Skin epidermis (tissue), 12 donors: ENCODE results near the gene PLD6.

Experiments
- H3K27ac ChIP-seq, 21 experiments: fragments of 200-600 bp; sonication (generic) in 11 of 21; one replicate each; pipeline ENCODE4 v1.5.0; 2020; ENCODE audit warnings: mild to moderate bottlenecking in 3 of 21, inconsistent platforms in 2 of 21, moderate library complexity in 2 of 21
- H3K4me3 ChIP-seq, 7 experiments: fragments of 200-600 bp; sonication (generic) in 2 of 7; one replicate each; pipeline ENCODE4 v1.5.0; 2020; ENCODE audit warnings: inconsistent platforms in 2 of 7, mild to moderate bottlenecking in 2 of 7, moderate library complexity in 1 of 7

PLD6 gene

DNA sequence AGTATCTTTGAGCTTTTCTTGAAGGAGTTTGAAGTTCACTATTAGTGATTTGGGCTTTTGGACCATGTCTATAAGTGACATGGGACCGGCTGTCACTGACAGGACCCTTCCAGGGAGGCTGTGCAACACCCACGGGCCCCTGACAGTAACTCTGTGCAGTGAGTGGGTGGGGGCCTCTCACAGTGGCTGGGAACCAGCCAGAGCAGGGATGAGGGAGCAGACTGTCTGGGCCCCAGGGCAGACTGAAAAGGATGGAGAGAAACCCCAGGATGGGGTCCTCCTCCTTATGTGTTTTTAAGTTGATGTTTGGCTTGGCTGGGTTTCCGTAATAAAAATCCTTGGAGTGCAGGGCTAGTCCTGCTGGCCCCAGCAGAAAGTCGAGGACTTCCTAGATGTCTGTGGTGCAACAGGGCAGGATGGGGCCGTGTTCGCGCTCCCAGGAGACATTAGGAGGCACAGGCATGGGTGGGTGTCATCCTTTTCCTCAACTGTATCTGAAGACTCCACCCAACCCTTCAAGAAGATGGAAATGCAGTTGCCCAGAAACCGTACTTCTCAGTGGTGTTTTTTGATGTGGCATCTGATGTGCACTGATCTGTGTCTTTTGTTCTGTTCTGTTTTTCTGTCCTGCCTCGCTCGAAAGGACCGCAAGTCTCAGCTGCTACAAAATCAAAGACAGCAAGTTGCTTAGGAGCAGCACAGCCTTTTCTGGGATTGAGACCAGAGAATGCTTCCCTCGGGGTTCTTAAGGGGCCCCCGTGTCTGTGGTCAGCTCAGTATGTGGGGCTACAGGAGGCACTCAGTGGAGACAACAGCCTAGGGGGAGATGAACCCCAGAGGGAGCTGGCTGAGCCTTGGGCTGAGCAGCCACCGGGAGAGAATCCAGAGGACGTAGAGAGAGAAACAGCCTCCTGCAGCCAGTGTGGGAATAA is 24.2 kb downstream of the PLD6 start:
- peak overlapping the region in 11 of 21 experiments; percentile 3 to 94 (median 65) for H3K27ac ChIP-seq
- H3K4me3 ChIP-seq = no peak overlapping the region

DNA sequence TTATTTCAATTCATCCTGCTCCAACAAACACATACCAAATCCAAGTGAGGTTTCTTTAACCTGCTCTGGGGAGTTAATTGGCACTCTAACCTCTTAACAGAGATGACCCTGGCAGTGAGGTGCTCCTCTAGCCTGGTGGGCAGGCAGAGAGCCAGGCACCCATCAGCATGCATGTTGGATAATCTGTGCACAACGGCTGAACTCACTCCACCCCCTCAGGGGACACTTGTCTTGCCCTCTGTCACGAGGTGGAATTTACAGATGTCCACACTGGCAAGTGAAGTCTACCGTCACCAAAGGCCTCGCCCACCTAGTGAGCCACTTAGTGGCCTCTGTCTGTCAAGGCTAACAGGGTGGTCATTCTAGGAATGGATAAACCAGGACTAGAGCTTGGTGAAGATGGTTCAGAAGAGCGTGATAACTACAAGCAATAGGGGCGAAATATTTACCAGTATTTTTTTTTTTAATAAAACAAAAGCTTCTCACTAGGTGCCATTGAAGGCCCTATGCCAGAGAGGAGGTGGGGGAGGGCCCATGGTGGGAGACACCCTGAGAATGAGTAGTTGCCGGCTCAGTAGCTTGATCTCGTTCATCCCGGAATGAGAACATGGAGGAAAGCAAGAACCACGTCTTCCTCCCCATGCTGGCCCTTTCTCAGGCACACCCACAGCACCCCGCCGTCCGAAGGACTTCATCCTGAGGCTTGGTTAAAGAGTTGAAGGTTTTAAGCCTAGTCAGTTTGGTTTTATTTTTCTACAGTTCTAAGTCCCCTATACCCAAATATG is 25.2 kb downstream of the PLD6 start:
- Histone ChIP-seq H3K27ac (peak overlapping the region in 12 of 21 experiments; percentile 3 to 94 (median 58)), H3K4me3 (no peak overlapping the region)

DNA sequence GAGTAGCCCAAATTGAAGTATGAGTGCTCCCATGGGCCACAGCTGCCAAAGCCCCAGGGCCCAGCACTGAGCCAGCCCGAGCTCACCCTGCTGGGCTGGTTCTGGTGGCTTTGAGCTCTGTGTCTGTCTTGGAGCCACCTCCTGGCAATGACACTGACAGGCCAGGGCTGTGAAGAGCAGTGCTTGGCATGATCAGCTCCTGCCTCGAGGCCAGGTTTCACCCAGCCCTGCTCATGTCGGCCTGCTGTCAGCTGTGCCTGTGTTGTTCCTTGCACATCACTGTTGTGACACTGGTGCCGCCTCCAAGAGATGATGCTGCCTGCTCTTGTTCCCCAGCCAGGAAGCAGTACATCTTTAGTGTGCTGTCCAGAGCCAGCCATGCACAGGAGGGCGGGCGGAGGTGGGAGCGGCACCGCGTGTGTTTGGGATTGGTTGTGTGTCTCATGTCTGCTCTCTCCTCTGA is 26.0 kb downstream of the PLD6 start:
- Histone ChIP-seq H3K4me3 (no peak overlapping the region), H3K27ac (peak overlapping the region in 19 of 21 experiments; percentile 3 to 94 (median 52))

DNA sequence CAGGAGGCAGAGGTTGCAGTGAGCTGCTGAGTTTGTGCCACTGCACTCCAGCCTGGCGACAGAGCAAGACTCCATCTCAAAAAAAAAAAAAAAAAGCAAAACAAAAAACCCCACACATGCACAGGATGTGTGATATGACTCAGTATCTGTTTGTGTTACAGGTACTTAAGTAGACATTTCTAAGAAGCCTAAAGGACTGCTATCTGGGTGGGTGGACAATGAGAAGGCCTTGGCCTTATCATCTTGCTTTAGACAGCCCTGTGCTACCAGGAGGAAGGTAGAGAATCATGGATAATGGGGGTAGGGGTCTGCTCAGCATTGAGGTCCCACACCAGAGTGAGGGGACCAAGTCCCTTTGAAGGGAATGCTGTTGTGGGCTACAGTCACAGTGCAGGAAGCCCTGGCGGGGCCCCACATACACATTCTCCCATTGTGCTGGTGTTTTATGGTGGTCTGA is 26.7 kb downstream of the PLD6 start:
- H3K27ac ChIP-seq = peak overlapping the region in 18 of 21 experiments; percentile 3 to 94 (median 53)
- H3K4me3 ChIP-seq = no peak overlapping the region

DNA sequence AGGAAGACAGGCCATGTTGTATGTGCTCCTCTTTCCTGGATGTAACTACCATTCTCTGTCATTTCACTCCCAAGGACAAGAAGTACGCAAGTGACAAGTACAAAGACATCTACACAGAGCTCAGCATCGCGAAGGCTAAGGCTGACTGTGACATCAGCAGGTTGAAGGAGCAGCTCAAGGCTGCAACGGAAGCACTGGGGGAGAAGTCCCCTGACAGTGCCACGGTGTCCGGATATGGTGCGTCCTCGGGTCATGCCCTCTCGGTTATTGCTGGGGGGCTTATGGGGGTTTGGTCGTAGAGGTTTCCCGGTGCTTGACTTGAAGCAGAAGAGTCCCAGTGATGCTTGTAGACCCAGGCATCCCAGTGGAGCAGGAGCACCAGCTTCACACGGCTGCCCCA is 29.0 kb downstream of the PLD6 start:
- Histone ChIP-seq H3K4me3 (no peak overlapping the region), H3K27ac (peak overlapping the region in 7 of 21 experiments; percentile 1 to 94 (median 30))

DNA sequence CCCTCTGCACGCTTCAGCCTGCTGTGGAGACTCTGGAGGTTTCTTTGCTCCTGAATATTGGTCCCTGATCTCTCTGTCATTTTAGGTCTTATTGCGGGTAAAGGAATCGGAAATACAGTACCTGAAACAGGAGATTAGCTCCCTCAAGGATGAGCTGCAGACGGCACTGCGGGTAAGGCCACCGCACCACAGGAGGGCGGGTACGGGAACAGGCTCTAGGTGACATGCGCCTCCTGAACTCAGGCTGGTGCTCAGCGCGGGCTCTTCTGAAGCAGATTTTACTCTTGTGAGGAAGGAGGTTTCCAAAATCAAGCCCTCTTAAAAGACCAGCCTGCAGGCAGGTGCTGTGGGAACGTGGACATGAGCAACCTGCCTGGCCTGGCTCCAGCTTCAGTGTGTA is 29.8 kb downstream of the PLD6 start:
- no peak overlapping the region for H3K4me3 ChIP-seq
- H3K27ac ChIP-seq = peak overlapping the region in 9 of 21 experiments; percentile 2 to 94 (median 17)

DNA sequence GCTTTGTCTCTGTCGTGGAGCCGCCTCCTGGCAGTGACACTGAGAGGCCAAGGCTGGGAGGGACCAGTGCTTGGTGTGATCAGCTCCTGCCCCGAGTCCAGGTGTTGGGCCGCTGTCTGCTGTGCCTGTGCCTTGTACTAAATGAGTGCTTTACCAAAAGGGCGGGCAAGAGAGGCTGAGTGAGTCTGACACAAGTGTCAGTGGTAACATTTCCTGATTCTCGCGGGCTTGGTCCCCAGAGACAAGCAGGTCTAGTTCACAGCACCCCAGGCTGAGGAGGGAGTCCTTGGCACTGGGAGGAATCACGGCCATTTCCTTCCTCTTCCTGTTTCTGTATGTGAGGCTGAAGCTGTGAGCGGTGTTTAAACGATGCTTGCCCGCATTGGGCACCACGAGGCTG is 30.2 kb downstream of the PLD6 start:
- peak overlapping the region in 9 of 21 experiments; percentile 2 to 94 (median 20) for H3K27ac ChIP-seq
- H3K4me3 ChIP-seq = no peak overlapping the region

DNA sequence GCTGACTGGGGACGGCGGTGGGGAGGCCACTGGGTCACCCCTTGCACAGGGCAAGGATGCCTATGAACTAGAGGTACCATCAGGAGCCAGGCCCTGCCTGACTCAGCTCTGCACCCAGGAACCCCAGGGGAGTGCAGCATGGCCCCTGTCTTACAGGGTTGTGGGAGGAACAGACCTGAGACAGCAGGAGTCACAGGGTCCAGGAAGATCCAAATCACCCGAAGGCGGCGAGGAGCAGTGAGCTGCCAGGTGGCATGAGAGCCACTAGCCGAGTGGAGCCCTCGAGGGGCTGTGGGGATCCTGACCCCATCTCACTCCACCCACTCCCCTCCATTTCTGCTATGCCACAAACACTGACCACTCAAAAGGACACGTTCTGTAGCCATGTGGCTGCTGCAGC is 30.8 kb downstream of the PLD6 start:
- no peak overlapping the region for H3K4me3 ChIP-seq
- H3K27ac ChIP-seq = peak overlapping the region in 6 of 21 experiments; percentile 4 to 94 (median 33)

DNA sequence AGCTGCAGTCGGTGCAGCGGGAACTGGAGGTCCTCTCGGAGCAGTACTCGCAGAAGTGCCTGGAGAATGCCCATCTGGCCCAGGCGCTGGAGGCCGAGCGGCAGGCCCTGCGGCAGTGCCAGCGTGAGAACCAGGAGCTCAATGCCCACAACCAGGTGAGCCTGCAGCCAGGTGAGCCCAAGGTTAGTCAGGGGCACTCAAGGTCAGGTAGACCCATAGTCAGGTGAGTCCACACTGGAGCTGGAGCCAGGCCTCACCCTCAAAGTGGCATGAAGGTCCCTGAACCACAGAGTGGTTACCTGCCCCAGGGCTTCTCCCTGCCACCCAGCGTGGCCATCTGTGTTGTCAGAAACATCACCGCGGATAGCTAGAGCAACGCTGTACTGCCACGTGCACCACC is 32.2 kb downstream of the PLD6 start:
- Histone ChIP-seq H3K27ac (peak overlapping the region in 1 of 21 experiments; percentile 35), H3K4me3 (no peak overlapping the region)

DNA sequence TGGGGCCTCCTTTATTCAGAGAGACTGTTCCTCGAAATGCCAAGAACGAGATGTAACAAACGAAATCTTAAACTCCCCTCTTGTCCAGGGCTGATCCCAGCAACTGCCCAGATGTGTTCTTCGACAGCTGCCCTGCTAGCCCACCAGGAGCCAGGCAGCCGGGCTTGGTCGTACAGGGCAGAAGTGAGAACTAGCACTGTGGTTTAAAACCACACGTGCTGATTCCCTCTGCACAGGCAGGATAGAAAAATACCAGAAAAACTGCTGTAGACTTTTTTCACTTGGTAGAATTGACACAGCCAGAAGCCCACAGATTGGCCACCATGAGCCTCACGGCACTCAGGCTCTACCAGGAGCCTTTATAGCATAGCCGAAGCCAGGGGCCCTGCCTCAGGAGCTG is 33.1 kb downstream of the PLD6 start:
- Histone ChIP-seq H3K4me3 (no peak overlapping the region), H3K27ac (peak overlapping the region in 8 of 21 experiments; percentile 0 to 55 (median 36))

DNA sequence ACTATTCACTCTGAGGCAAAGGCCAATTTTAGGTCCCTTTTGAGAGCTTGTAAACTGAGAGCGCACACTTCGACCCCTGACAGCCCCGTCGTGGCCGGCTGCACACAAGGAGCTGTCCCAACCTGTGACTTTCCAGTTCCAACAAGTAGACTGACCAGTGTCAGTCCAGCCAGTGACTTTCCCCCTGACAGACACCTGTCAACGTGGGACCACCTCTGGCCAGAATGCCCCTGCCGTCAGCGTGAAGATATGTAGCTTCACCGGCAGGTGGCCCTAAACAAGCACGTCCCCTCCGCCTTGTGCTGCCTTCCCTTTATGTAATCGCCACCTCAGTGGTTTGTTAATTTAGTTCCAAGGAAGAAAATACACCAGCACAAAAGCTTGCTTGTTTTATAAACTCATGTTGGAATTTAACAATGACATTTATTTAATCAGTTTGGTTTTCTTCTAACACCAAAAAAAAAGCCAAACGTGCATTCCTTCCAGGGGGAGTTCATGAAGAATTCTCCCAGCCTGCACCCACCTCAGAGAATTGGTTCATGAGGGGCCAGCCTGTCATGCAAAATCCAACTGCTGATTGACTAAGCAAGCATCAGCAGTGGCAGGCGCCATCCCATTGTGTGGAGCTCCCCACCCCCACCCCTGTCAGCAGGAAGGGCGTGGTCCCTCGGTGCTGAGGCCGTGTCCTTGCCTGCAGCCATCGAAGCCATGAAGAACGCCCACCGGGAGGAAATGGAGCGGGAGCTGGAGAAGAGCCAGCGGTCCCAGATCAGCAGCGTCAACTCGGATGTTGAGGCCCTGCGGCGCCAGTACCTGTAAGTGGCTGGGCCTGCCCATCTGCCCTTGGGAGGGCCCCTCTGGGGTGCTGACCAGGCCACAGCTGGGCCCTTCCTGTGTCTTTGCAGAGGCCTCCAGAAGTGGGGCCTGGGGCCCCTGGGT is 33.9 kb downstream of the PLD6 start:
- Histone ChIP-seq H3K4me3 (no peak overlapping the region), H3K27ac (peak overlapping the region in 9 of 21 experiments; percentile 0 to 55 (median 35))

DNA sequence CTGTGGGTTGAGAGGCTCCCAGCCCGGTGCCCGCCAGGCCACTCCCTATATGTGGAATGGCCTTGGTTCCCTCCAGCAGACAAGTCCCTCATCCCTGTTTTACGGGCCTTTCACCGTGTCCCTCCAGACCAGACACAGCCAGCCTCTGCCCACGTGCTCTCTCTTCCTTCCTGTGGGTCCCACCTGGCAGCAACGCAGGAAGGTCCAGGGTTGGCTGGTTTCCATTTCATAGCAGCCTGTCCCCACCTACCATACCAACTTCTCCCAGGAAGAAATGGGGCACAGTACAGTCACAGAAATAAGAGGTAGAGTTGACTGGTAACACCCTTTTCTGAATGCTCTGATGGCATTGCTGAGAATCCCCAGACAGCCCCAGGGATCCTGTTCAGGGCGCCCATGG is 34.9 kb downstream of the PLD6 start:
- H3K27ac ChIP-seq = peak overlapping the region in 5 of 21 experiments; percentile 1 to 22 (median 5)
- no peak overlapping the region for H3K4me3 ChIP-seq

DNA sequence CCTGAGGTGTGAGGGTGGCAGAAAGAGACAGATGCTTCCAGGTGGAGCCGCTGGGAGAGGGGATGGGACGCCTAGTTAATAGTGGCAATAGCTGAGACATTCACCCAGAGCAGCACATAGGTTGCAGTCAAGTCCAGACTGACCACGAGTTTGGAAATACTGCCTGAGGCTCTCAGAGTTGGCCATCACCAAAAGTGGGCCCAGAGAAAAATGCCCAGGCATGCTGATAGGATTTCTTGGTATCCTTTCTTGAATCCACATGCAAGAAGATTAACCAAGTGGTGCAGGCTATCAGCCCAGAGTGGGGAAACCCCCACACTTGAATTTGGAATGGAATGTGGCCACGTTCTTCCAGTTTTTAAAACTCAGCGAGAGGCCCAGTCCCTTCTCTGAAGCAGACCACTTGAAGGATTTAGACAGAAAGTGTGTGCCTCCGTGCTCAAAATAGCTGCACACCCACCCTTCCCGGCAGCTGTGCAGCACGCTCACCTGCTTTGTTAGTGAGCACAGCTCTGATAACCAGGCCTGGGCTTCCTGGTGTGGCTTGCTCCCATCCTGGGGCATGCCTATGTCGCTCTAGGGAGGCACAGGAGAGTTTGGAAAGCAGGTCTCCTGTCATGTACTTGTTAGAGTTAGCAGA is 35.7 kb downstream of the PLD6 start:
- H3K4me3 ChIP-seq = no peak overlapping the region
- peak overlapping the region in 5 of 21 experiments; percentile 1 to 47 (median 15) for H3K27ac ChIP-seq

DNA sequence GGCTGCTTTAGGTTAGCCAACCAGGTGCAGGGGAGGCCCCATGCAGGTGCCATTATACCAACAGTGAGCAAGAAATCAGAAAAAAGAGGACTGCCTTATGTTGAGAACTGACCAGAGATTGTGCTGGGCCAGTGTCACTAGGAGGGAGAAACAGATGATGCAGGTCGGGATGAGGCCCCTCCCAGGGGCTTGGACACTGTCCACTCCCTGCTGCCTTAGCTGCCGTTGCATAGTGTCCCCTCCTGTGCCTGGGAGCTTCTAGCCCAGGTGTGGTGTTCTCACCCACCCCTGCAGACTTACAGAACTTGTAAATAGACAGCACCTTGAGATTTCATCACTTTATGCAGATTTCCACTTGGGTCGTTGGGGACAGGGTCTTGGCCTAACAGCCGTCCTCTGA is 36.7 kb downstream of the PLD6 start:
- peak overlapping the region in 1 of 21 experiments; percentile 14 for H3K27ac ChIP-seq

DNA sequence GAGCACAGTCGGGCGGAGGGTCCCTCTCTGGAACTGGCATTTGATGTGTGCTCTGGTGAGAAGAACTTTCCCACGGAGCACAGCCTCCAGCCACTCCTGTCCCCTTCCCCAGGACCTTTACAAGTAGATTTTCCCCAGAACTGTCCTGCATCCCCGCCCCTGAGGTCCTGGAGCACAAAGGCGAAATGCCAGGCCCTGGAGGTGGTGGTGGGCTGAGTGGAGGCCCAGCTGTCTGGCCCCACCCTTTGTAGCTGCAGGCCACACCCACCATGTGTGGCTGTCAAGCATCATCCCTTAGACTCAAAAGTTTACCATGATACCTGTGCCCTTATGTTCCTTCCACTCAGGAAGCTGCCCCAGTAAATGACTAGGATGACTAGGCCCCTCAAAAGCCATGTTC is 37.7 kb downstream of the PLD6 start:
- Histone ChIP-seq H3K27ac (no peak overlapping the region), H3K4me3 (no peak overlapping the region)

More for the DNA sequence above, 36.7 kb downstream of the PLD6 start:
- H3K4me3 ChIP-seq = no peak overlapping the region

DNA sequence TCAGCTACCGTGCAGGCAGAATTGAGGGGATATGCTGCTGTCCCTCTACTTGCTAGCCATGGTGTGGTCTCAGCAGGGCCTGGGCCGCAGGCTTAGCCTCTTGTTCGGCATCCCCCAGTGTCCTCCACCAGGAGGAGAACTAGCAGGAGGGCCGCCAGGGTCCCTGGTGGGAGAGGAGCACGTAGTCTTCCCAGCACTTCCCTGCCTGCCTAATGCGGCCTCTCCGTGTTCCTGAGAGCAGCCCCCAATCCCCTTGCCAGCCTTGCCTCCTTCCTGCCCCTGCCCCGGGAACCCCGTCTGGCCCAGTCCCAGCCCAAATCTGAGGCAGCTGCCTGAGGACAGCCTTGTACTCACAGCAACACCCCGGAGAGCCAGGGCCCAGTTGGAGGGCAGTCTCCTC is 38.1 kb downstream of the PLD6 start:
- H3K4me3 ChIP-seq = no peak overlapping the region
- H3K27ac ChIP-seq = no peak overlapping the region

DNA sequence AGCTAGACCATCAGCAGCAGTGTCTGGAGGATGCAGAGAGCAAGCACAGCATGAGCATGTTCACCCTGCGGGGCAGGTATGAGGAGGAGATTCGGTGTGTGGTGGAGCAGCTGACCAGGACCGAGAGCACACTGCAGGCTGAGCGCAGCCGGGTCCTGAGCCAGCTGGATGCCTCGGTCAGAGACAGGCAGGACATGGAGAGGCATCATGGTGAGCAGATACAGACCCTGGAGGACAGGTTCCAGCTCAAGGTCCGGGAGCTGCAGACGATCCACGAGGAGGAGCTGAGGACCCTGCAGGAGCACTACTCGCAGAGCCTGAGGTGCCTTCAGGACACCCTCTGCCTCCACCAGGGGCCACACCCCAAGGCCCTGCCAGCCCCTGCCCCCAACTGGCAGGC is 38.8 kb downstream of the PLD6 start:
- H3K27ac ChIP-seq = peak overlapping the region in 1 of 21 experiments; percentile 17

DNA sequence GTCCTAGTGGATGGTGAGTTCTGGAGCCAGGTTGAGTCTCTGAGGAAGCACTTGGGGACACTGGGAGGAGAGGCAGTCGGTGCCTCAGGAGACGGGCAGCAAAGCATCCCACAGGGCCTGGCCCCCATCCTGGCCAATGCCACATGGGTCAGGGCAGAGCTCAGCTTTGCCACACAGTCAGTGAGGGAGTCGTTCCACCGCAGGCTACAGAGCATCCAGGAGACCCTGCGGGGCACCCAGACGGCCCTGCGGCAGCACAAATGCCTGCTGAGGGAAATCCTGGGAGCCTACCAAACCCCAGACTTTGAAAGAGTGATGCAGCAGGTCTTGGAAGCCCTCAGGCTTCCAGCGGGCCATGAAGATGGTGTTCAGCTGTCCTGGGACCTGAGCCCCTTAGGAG is 39.7 kb downstream of the PLD6 start:
- no peak overlapping the region for H3K27ac ChIP-seq

More for the DNA sequence above, 38.8 kb downstream of the PLD6 start:
- no peak overlapping the region for H3K4me3 ChIP-seq

More for the DNA sequence above, 39.7 kb downstream of the PLD6 start:
- H3K4me3 ChIP-seq = no peak overlapping the region
